Measurements from ENCODE around the gene HRCT1. TPM values are rescaled to one million over a fixed set of nuclear protein-coding genes. Genes with fewer than 3 reads are reported as not detected.

Gene HRCT1
- total RNA-seq, 4 donors from 2014 or later: 0.59 to 10.1 (median 1.4) TPM; not detected in 1

DNA sequence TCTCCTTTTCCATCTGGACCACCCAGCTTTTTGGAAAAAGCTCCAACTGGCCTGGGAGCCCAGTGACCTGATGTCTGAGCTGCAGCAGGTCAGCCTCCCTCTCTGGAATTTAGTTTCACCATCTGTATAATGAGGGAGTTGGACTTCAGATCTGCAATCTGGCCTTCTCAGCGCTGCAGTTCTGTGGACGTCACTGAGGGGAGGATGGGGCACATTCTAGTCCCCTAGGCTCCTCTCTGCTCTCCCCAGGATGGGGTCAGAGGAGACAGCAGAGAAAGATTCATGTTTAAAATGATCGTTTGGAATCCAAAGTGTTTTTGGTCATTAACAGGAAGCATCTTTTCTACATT, 46.0 kb upstream of the HRCT1 start:
- no peaks in the 10 kb centered on the region for H3K36me3 ChIP-seq
- no peaks in the 10 kb centered on the region for H3K27me3 ChIP-seq
- H3K4me1 ChIP-seq: no peaks in the 10 kb centered on the region
- no peak overlapping the region for H3K4me3 ChIP-seq
- H3K27ac ChIP-seq: no peak overlapping the region
- DNase-seq: no peak
- no peak for TF ChIP-seq CTCF (IDR thresholded peaks at IDR 0.05)
- TF ChIP-seq POLR2A (IDR thresholded peaks at IDR 0.05): no peak
- no peaks in the 10 kb centered on the region for H3K9me3 ChIP-seq
- intact Hi-C loops (cut with DNase I; ENCODE audit: low total_unique reads): no loop called here

GRCh38 chr9:35861161-35861897, 44.7 kb upstream of the HRCT1 start:
- no peak for TF ChIP-seq POLR2A (IDR thresholded peaks at IDR 0.05)
- no peak for TF ChIP-seq CTCF (IDR thresholded peaks at IDR 0.05)
- intact Hi-C loops (cut with DNase I; ENCODE audit: low total_unique reads): no loop called here
- no peaks in the 10 kb centered on the region for H3K4me1 ChIP-seq
- H3K27ac ChIP-seq: no peak overlapping the region
- no peak for DNase-seq
- no peak overlapping the region for H3K4me3 ChIP-seq
- no peaks in the 10 kb centered on the region for H3K36me3 ChIP-seq
- no peaks in the 10 kb centered on the region for H3K27me3 ChIP-seq
- no peaks in the 10 kb centered on the region for H3K9me3 ChIP-seq

GRCh38 chr9:35862328-35862727, 43.7 kb upstream of the HRCT1 start:
- no peak for DNase-seq
- TF ChIP-seq CTCF (IDR thresholded peaks at IDR 0.05) (no peak), POLR2A (IDR thresholded peaks at IDR 0.05) (no peak)
- Histone ChIP-seq H3K4me3 (no peak overlapping the region), H3K27me3 (no peaks in the 10 kb centered on the region), H3K27ac (no peak overlapping the region), H3K9me3 (no peaks in the 10 kb centered on the region), H3K4me1 (no peaks in the 10 kb centered on the region), H3K36me3 (no peaks in the 10 kb centered on the region)
- intact Hi-C loops (cut with DNase I; ENCODE audit: low total_unique reads): no loop called here

- Histone ChIP-seq H3K4me1 (no peaks in the 10 kb centered on the region), H3K27ac (no peak overlapping the region), H3K36me3 (no peaks in the 10 kb centered on the region), H3K27me3 (no peaks in the 10 kb centered on the region), H3K4me3 (no peak overlapping the region), H3K9me3 (no peaks in the 10 kb centered on the region)
- DNase-seq: no peak
- TF ChIP-seq CTCF (IDR thresholded peaks at IDR 0.05): no peak
- TF ChIP-seq POLR2A (IDR thresholded peaks at IDR 0.05): no peak
- intact Hi-C loops (cut with DNase I; ENCODE audit: low total_unique reads): no loop called here
Measured at GRCh38 chr9:35863583-35863982, 42.4 kb upstream of the HRCT1 start.

GRCh38 chr9:35864695-35865255, 41.2 kb upstream of the HRCT1 start:
- Histone ChIP-seq H3K27me3 (no peaks in the 10 kb centered on the region), H3K36me3 (no peaks in the 10 kb centered on the region), H3K4me3 (no peak overlapping the region), H3K9me3 (no peaks in the 10 kb centered on the region), H3K27ac (no peak overlapping the region), H3K4me1 (no peaks in the 10 kb centered on the region)
- no peak for TF ChIP-seq CTCF (IDR thresholded peaks at IDR 0.05)
- TF ChIP-seq POLR2A (IDR thresholded peaks at IDR 0.05): no peak
- intact Hi-C loops (cut with DNase I; ENCODE audit: low total_unique reads): no loop called here
- DNase-seq: no peak

All from uterus (tissue), 4 donors.